GM10248 (cell line): ENCODE results near the gene NCSTN.

Experiments used
- CTCF ChIA-PET: fragments of 300-600 bp; sonication (Branson Sonifier 250); formaldehyde crosslinking; extraction: SDS; loops from one replicate; lab custom pipeline; 2021; ENCODE audit warnings: antibody characterized with exemption; lab: Yijun Ruan, JAX
- POLR2A ChIA-PET: fragments of 350-650 bp; sonication (Branson Sonifier 250); formaldehyde crosslinking; extraction: SDS; loops from one replicate; lab custom pipeline; 2020; ENCODE audit warnings: antibody characterized with exemption; lab: Yijun Ruan, JAX
- DNase-seq: peaks from one replicate; pipeline ENCODE4 v3.0.0; 2012; ENCODE audit errors: extremely low spot score
- TF ChIP-seq, protein P1 (sequence below): IDR thresholded peaks from 2 replicates; pipeline ENCODE4 v1.5.1; 2012; ENCODE audit warnings: mild to moderate bottlenecking, low read depth; ENCODE audit errors: extremely low read depth, missing control alignments, control extremely low read depth

Gene NCSTN

DNA sequence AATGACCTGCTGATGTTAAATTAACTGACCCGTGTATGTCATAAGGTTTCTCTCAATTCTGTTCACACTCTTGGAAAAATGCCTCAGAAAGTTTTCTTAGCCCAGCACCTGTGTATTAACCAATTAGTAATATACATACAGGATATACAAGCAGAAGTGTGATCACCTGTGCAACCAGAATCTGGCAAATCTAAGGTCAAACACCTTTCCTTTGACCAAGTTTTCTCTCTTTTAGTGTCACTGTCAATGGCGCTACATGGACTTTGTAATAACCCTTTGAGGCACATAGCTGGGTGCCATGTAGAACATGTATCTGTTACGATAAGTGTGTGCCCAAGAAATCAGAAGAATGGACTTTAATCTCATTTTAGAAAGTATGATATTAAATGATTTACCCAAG lies 1.1 kb downstream of the NCSTN start:
- ChIA-PET CTCF (interaction anchor here (0.9 to 4.1 kb wide), 7 partner anchors 9 to 646 kb away, joined by 3 to 21 read pairs (median 5); partner anchors contain the start of genes NHLH1 and PEX19), POLR2A (no interaction called here)
- TF ChIP-seq, protein P1, sequence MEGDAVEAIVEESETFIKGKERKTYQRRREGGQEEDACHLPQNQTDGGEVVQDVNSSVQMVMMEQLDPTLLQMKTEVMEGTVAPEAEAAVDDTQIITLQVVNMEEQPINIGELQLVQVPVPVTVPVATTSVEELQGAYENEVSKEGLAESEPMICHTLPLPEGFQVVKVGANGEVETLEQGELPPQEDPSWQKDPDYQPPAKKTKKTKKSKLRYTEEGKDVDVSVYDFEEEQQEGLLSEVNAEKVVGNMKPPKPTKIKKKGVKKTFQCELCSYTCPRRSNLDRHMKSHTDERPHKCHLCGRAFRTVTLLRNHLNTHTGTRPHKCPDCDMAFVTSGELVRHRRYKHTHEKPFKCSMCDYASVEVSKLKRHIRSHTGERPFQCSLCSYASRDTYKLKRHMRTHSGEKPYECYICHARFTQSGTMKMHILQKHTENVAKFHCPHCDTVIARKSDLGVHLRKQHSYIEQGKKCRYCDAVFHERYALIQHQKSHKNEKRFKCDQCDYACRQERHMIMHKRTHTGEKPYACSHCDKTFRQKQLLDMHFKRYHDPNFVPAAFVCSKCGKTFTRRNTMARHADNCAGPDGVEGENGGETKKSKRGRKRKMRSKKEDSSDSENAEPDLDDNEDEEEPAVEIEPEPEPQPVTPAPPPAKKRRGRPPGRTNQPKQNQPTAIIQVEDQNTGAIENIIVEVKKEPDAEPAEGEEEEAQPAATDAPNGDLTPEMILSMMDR: no peak
- no peak for DNase-seq

DNA sequence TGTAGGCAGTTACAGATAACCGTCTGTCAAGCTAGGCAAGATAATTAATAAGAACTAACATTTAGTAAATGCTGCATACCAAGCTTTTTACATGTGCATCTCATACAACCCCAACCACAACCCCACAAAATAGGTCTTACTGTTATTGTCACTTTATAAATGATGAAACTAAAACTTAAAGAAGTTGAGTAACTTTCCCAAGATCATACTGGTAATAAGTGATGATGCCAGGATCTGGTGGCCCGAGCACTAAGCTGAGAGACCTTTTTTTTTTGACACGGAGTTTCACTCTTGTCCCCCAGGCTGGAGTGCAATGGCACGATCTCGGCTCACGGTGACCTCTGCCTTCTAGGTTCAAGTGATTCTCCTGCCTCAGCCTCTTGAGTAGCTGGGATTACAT lies 1.8 kb downstream of the NCSTN start:
- POLR2A ChIA-PET: interaction anchor here (0.7 kb wide), 1 partner anchor 71 kb away, joined by 3 read pairs; no protein-coding TSS in a partner anchor
- TF ChIP-seq, protein P1: no peak
- no peak for DNase-seq
- CTCF ChIA-PET: interaction anchor here (0.9 to 4.1 kb wide), 6 partner anchors 8 to 645 kb away, joined by 3 to 21 read pairs (median 4); partner anchors contain the start of genes NHLH1 and PEX19

DNA sequence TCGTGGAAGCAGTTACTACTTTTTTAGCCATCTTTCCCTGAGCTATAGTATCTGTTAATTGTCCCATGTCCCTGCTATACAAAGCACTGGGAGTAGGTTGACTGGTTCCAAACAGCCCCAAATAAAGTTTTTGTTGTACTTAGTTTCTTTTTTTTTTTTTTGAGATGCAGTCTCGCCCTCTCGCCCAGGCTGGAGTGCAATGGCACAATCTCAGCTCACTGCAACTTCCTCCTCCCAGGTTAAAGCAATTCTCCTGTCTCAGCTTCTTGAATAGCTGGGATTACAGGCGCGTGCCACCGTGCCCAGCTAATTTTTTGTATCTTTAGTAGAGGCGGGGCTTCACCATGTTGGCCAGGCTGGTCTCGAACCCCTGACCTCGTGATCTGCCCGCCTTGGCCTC lies 3.3 kb downstream of the NCSTN start:
- ChIA-PET CTCF (interaction anchor here (0.6 to 4.1 kb wide), 10 partner anchors 8 to 245 kb away, joined by 3 to 21 read pairs (median 4); no protein-coding TSS in a partner anchor), POLR2A (interaction anchor here (0.6 to 1.2 kb wide), 2 partner anchors 9 to 755 kb away, joined by 3 to 11 read pairs; no protein-coding TSS in a partner anchor)
- TF ChIP-seq, protein P1: no peak
- DNase-seq: no peak

DNA sequence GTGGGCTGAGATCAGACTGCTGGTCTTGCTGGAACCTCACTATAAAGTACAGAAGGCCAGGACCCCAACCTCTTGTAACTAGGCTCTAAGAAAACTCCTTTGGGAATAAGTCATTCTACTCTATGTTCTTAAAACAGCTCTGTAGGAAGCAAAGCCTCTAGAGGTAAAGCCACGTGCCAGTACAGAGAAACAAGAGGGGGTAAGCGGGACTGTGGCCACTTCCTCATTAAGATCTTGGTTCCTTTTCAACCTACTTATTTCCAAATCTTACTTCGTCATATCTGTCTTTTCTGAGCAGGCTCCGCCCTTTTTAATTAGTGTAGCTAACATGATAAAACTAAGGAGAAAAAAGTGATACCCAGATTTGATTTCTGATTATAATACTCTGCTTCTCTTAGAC lies 3.8 kb downstream of the NCSTN start:
- DNase-seq: peak; percentile 69
- TF ChIP-seq, protein P1: no peak
- CTCF ChIA-PET: interaction anchor here (0.9 to 4.1 kb wide), 9 partner anchors 8 to 246 kb away, joined by 3 to 21 read pairs (median 3); no protein-coding TSS in a partner anchor
- POLR2A ChIA-PET: interaction anchor here (1.2 kb wide), 1 partner anchor 9 kb away, joined by 11 read pairs; no protein-coding TSS in a partner anchor

DNA sequence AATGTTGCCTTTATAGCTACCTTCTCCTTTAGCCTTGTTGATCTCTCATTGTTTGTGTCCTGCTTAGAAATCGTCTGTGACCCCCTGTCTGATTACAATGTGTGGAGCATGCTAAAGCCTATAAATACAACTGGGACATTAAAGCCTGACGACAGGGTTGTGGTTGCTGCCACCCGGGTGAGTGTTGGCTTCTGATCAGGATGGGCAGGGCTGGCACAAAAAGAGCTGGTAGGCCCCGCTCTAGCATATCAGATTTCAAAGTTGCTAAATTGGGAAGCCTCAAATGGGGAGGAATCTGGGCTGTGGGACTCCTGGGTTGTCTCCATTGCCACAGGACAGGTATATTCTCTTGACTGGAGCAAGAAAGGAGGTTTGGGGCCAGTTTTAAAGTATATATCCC lies 8.4 kb downstream of the NCSTN start:
- POLR2A ChIA-PET: interaction anchor here (1.1 kb wide), 1 partner anchor 153 kb away, joined by 3 read pairs; no protein-coding TSS in a partner anchor
- CTCF ChIA-PET: interaction anchor here (1.0 to 2.9 kb wide), 13 partner anchors 11 to 305 kb away, joined by 3 to 20 read pairs (median 4); no protein-coding TSS in a partner anchor
- TF ChIP-seq, protein P1: no peak
- DNase-seq: no peak

DNA sequence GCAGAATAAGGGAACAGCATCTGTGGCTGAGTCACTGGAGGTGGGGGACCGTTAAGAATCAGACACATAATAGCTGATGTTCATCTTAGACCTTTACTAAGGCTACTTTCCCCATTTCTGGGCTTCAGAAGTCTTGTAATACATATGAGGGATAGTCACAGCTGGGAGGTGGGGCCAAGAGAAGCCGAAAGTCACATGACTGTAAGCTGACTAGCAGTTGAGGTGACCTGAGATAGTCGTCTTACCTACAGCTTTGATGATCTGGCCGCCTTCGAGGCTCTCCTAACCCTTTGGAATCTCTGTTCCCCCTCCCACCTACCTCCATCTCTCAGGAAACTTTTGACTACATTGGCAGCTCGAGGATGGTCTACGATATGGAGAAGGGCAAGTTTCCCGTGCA lies 9.4 kb downstream of the NCSTN start:
- no peak for DNase-seq
- TF ChIP-seq, protein P1: no peak
- CTCF ChIA-PET: interaction anchor here (0.6 to 3.9 kb wide), 8 partner anchors 8 to 274 kb away, joined by 3 to 23 read pairs (median 4); no protein-coding TSS in a partner anchor
- POLR2A ChIA-PET: interaction anchor here (0.9 kb wide), 1 partner anchor 14 kb away, joined by 4 read pairs; the partner anchor contains the start of gene NHLH1
